HCT116 (cell line): ENCODE measurements around the gene DHRS7. TPM values are rescaled to one million over a fixed set of nuclear protein-coding genes. Genes with fewer than 3 reads are reported as not detected.

Experiments used
- ATAC-seq: fragments of 200-7000 bp; cut with Tn5 transposase; 2 replicates; pipeline ENCODE4 v1.9.1; 2020; ENCODE audit warnings: mild to moderate bottlenecking, moderate library complexity
- BruUV-seq: library from RNA; stranded (reverse); fragments of 400-500 nt; replicated peaks from 2 replicates; lab custom pipeline; 2021; lab: Mats Ljungman, UMichigan
- CTCF ChIA-PET: fragments of 300-600 bp; sonication (Branson Sonifier 250); formaldehyde crosslinking; loops from one replicate; lab custom pipeline; 2021; ENCODE audit warnings: antibody characterized with exemption; lab: Charles Lee
- POLR2A ChIA-PET: fragments of 300-600, 350-600 bp; sonication (Branson Sonifier 250); formaldehyde crosslinking; loops from one replicate; lab custom pipeline; 2021; ENCODE audit warnings: antibody characterized with exemption; lab: Charles Lee
- RAD21 ChIA-PET, 2 experiments: fragments of 300-600 bp; sonication (Branson Sonifier 250); formaldehyde crosslinking; loops; one replicate each; lab custom pipeline; 2023; ENCODE audit warnings: low total read pairs in 2 of 2; ENCODE audit not compliant: uncharacterized antibody in 2 of 2, unreplicated experiment in 2 of 2, low non-redundant PET in 1 of 2; lab: Charles Lee
- DNase-seq: peaks from one replicate; pipeline ENCODE4 v3.0.0-alpha.2; 2010; ENCODE audit warnings: low read depth, low spot score
- H2AFZ ChIP-seq: fragments of 200-600 bp; shearing (Covaris generic), sonication (generic); 2 replicates; pipeline ENCODE4 v1.6.1; 2017; ENCODE audit warnings: low read depth, mixed run types, mixed read lengths, antibody characterized with exemption, low read length; ENCODE audit not compliant: poor library complexity, severe bottlenecking
- H3K27ac ChIP-seq: 2 replicates; pipeline ENCODE4 v1.5.1; 2012; ENCODE audit warnings: low read depth, low read length
- H3K27me3 ChIP-seq: fragments of 200-600 bp; sonication (generic); 2 replicates; pipeline ENCODE4 v1.6.1; 2016; ENCODE audit warnings: mixed run types, low read length, mixed read lengths; ENCODE audit not compliant: insufficient read depth
- H3K36me3 ChIP-seq, 2 experiments: fragments of 200-500 bp in 1 of 2; fragments of 200-600 bp in 1 of 2; sonication (Bioruptor generic) in 1 of 2; sonication (generic) in 1 of 2; 2 replicates each; pipeline versions ENCODE4 v1.5.1 to v1.6.1; 2014 to 2016; ENCODE audit warnings: low read length in 2 of 2, inconsistent platforms in 1 of 2, mixed read lengths in 1 of 2, mixed run types in 1 of 2; ENCODE audit not compliant: insufficient read depth in 2 of 2, control insufficient read depth in 1 of 2
- H3K4me1 ChIP-seq, 2 experiments: fragments of 200-600 bp in 1 of 2; sonication (generic) in 1 of 2; 2 replicates each; pipeline versions ENCODE4 v1.5.1 to v1.6.1; 2012 to 2017; ENCODE audit warnings: low read length in 2 of 2, inconsistent platforms in 1 of 2, mild to moderate bottlenecking in 1 of 2, mixed read lengths in 1 of 2, mixed run types in 1 of 2, moderate library complexity in 1 of 2; ENCODE audit not compliant: insufficient read depth in 2 of 2, control insufficient read depth in 1 of 2
- H3K4me2 ChIP-seq: fragments of 200-600 bp; sonication (generic); 2 replicates; pipeline ENCODE4 v1.6.1; 2017; ENCODE audit warnings: mixed run types, low read length, mixed read lengths
- H3K4me3 ChIP-seq, 2 experiments: fragments of 200-600 bp in 1 of 2; sonication (generic) in 1 of 2; replicated peaks in 1 of 2; 2 replicates each; pipeline ENCODE4 v1.5.1; 2011 to 2016; ENCODE audit warnings: low read length in 2 of 2, control low read depth in 1 of 2, low read depth in 1 of 2, mild to moderate bottlenecking in 1 of 2, mixed read lengths in 1 of 2, mixed run types in 1 of 2
- H3K79me2 ChIP-seq: fragments of 200-600 bp; sonication (generic); 2 replicates; pipeline ENCODE4 v1.6.1; 2017; ENCODE audit warnings: mild to moderate bottlenecking, mixed run types, low read length, moderate library complexity, mixed read lengths; ENCODE audit not compliant: insufficient read depth
- H3K9ac ChIP-seq: fragments of 200-600 bp; sonication (generic); 2 replicates; pipeline ENCODE4 v1.6.1; 2016; ENCODE audit warnings: low read length, mixed read lengths
- H3K9me2 ChIP-seq: fragments of 200-600 bp; sonication (generic), shearing (Covaris generic); 2 replicates; pipeline ENCODE4 v1.6.1; 2017; ENCODE audit warnings: mixed run types, mild to moderate bottlenecking, moderate library complexity; ENCODE audit not compliant: insufficient read depth
- H3K9me3 ChIP-seq, 2 experiments: fragments of 200-500 bp in 1 of 2; fragments of 200-600 bp in 1 of 2; sonication (Bioruptor generic) in 1 of 2; sonication (generic) in 1 of 2; 2 replicates each; pipeline ENCODE4 v1.6.1; 2014 to 2017; ENCODE audit warnings: low read length in 2 of 2, mixed read lengths in 2 of 2, inconsistent platforms in 1 of 2, low read depth in 1 of 2, mild to moderate bottlenecking in 1 of 2, mixed run types in 1 of 2, moderate library complexity in 1 of 2; ENCODE audit not compliant: control insufficient read depth in 1 of 2, insufficient read depth in 1 of 2
- H4K20me1 ChIP-seq: fragments of 200-600 bp; sonication (generic), shearing (Covaris generic); 2 replicates; pipeline ENCODE4 v1.6.1; 2017; ENCODE audit warnings: mixed run types, mild to moderate bottlenecking, moderate library complexity; ENCODE audit not compliant: insufficient read depth
- CBX3 ChIP-seq: IDR thresholded peaks from 2 replicates; pipeline ENCODE4 v1.6.1; 2012; ENCODE audit warnings: low read depth
- CEBPB ChIP-seq: IDR thresholded peaks from 2 replicates; pipeline ENCODE4 v1.6.1; 2012; ENCODE audit warnings: low read depth
- EZH2 ChIP-seq: fragments of 200-600 bp; sonication (generic); IDR thresholded peaks from 2 replicates; pipeline ENCODE4 v1.6.1; 2017; ENCODE audit warnings: antibody characterized with exemption, mixed run types
- FOSL1 ChIP-seq: IDR thresholded peaks from 2 replicates; pipeline ENCODE4 v1.6.1; 2012; ENCODE audit warnings: low read depth
- JUND ChIP-seq: IDR thresholded peaks from 2 replicates; pipeline ENCODE4 v1.6.1; 2012
- POLR2A ChIP-seq: IDR thresholded peaks from 2 replicates; pipeline ENCODE4 v1.7.0; 2011; ENCODE audit warnings: borderline replicate concordance; ENCODE audit not compliant: insufficient read depth, insufficient read length; ENCODE audit errors: extremely low read depth
- POLR2AphosphoS5 ChIP-seq: IDR thresholded peaks from 2 replicates; pipeline ENCODE4 v1.6.1; 2011; ENCODE audit warnings: mild to moderate bottlenecking, low read depth, low read length, moderate library complexity
- SIN3A ChIP-seq: IDR thresholded peaks from 2 replicates; pipeline ENCODE4 v1.6.1; 2012; ENCODE audit warnings: low read depth
- SP1 ChIP-seq: IDR thresholded peaks from 2 replicates; pipeline ENCODE4 v1.6.1; 2012; ENCODE audit warnings: low read depth
- SRF ChIP-seq: IDR thresholded peaks from 2 replicates; pipeline ENCODE4 v1.6.1; 2012; ENCODE audit warnings: low read depth
- TCF7L2 ChIP-seq: IDR thresholded peaks from 2 replicates; pipeline ENCODE4 v1.7.0; 2011; ENCODE audit warnings: borderline replicate concordance, inconsistent platforms; ENCODE audit not compliant: insufficient read depth, insufficient read length; ENCODE audit errors: extremely low read depth
- YY1 ChIP-seq: IDR thresholded peaks from 2 replicates; pipeline ENCODE4 v1.6.1; 2011; ENCODE audit warnings: low read length, low read depth, moderate library complexity, mild to moderate bottlenecking; ENCODE audit not compliant: insufficient replicate concordance; ENCODE audit errors: extremely low read depth
- intact Hi-C: fragments of 100-400 bp; cut with micrococcal nuclease; formaldehyde crosslinking; loops from 2 replicates; pipeline ENCODE4 v1.10.0; 2022
- total RNA-seq: library from RNA; stranded (reverse); gene quantifications from one replicate; pipeline ENCODE4 v1.2.1, GENCODE V29; 2021; ENCODE audit not compliant: unreplicated experiment
- TF ChIP-seq, protein P1 (sequence below): IDR thresholded peaks from 2 replicates; pipeline ENCODE4 v1.6.1; 2012
- TF ChIP-seq, protein P2 (sequence below): IDR thresholded peaks from 2 replicates; pipeline ENCODE4 v1.6.1; 2012; ENCODE audit warnings: low read depth
- TF ChIP-seq, protein P3 (sequence below), 3 experiments: fragments of 200-600 bp in 1 of 3; sonication (generic) in 1 of 3; IDR thresholded peaks in 2 of 3; conservative IDR thresholded peaks in 1 of 3; 2 replicates each; pipeline ENCODE4 v1.5.1; 2012 to 2017; ENCODE audit warnings: low read depth in 2 of 3, low read length in 2 of 3, antibody characterized with exemption in 1 of 3, borderline replicate concordance in 1 of 3, control low read depth in 1 of 3, mild to moderate bottlenecking in 1 of 3, mixed read lengths in 1 of 3, mixed run types in 1 of 3, moderate library complexity in 1 of 3; ENCODE audit not compliant: insufficient read depth in 1 of 3

Gene DHRS7
- total RNA-seq, 1 experiment from 2014 or later, result 43.8 TPM

DNA sequence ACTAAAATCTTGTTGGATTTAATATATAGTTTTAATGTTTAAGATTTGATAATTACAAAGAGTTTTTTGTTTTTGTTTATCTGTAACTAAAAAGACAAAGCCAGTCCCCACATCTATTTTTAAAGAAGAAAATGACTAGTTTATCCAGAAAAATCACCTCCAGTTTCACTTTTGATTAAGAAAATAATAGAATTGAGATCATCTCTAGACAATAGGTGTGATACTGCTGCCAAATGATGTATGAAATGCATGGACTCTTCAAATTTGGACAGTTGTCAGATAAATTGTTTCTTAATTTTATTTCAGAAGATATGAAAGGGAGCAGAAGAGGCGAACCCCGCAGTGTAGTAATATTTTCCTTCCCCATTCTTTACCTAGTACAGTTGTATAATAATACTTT lies 53.5 kb downstream of the DHRS7 start (continued):
- TF ChIP-seq TCF7L2 (no peak), EZH2 (no peak), SIN3A (no peak), CBX3 (no peak), POLR2A (no peak), SRF (no peak)
- TF ChIP-seq, protein P1, sequence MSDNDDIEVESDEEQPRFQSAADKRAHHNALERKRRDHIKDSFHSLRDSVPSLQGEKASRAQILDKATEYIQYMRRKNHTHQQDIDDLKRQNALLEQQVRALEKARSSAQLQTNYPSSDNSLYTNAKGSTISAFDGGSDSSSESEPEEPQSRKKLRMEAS, result no peak

DNA sequence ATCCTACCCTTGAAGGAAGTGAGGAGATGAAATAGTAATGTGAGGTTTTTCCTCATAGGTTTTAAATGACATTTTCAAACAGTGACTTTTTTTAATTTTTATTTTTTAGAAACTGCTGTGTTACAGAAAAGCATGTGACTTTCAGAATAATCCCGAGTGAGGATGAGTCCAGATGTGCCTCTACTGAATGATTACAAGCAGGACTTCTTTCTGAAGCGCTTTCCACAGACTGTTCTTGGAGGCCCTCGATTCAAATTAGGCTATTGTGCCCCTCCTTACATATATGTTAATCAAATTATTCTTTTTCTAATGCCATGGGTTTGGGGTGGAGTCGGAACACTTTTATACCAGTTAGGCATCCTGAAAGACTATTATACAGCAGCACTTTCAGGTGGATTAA lies 57.7 kb downstream of the DHRS7 start:
- Histone ChIP-seq H3K4me1 (no peaks in the 10 kb centered on the region), H3K4me3 (no peak overlapping the region), H3K27me3 (no peaks in the 10 kb centered on the region), H3K9ac (no peak overlapping the region), H4K20me1 (no peaks in the 10 kb centered on the region; the same call in 1 of the 2 replicates), H3K36me3 (no peaks in the 10 kb centered on the region; a peak in 1 of 4 replicates), H3K79me2 (peaks cover 92% of the 10 kb centered on the region), H3K9me2 (no peaks in the 10 kb centered on the region), H2AFZ (no peak overlapping the region), H3K4me2 (no peak overlapping the region), H3K27ac (no peak overlapping the region), H3K9me3 (no peaks in the 10 kb centered on the region)
- ATAC-seq (no peak), DNase-seq (no peak)
- CTCF ChIA-PET, result no interaction called here
- POLR2A ChIA-PET, result no interaction called here
- RAD21 ChIA-PET, result no interaction called here
- BruUV-seq, result no TSS peak
- no peak for TF ChIP-seq JUND
- TF ChIP-seq POLR2AphosphoS5, result no peak
- no peak for TF ChIP-seq FOSL1
- TF ChIP-seq, protein P2, sequence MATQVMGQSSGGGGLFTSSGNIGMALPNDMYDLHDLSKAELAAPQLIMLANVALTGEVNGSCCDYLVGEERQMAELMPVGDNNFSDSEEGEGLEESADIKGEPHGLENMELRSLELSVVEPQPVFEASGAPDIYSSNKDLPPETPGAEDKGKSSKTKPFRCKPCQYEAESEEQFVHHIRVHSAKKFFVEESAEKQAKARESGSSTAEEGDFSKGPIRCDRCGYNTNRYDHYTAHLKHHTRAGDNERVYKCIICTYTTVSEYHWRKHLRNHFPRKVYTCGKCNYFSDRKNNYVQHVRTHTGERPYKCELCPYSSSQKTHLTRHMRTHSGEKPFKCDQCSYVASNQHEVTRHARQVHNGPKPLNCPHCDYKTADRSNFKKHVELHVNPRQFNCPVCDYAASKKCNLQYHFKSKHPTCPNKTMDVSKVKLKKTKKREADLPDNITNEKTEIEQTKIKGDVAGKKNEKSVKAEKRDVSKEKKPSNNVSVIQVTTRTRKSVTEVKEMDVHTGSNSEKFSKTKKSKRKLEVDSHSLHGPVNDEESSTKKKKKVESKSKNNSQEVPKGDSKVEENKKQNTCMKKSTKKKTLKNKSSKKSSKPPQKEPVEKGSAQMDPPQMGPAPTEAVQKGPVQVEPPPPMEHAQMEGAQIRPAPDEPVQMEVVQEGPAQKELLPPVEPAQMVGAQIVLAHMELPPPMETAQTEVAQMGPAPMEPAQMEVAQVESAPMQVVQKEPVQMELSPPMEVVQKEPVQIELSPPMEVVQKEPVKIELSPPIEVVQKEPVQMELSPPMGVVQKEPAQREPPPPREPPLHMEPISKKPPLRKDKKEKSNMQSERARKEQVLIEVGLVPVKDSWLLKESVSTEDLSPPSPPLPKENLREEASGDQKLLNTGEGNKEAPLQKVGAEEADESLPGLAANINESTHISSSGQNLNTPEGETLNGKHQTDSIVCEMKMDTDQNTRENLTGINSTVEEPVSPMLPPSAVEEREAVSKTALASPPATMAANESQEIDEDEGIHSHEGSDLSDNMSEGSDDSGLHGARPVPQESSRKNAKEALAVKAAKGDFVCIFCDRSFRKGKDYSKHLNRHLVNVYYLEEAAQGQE, result no peak
- no peak for TF ChIP-seq CEBPB
- no peak for TF ChIP-seq TCF7L2
- TF ChIP-seq YY1, result no peak
- TF ChIP-seq, protein P3, sequence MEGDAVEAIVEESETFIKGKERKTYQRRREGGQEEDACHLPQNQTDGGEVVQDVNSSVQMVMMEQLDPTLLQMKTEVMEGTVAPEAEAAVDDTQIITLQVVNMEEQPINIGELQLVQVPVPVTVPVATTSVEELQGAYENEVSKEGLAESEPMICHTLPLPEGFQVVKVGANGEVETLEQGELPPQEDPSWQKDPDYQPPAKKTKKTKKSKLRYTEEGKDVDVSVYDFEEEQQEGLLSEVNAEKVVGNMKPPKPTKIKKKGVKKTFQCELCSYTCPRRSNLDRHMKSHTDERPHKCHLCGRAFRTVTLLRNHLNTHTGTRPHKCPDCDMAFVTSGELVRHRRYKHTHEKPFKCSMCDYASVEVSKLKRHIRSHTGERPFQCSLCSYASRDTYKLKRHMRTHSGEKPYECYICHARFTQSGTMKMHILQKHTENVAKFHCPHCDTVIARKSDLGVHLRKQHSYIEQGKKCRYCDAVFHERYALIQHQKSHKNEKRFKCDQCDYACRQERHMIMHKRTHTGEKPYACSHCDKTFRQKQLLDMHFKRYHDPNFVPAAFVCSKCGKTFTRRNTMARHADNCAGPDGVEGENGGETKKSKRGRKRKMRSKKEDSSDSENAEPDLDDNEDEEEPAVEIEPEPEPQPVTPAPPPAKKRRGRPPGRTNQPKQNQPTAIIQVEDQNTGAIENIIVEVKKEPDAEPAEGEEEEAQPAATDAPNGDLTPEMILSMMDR (IDR thresholded peaks at IDR 0.05 in 2 of 3, conservative IDR thresholded peaks at IDR 0.05 in 1 of 3; ENCODE audit: borderline replicate concordance in 1 of 3, insufficient read depth in 1 of 3, low read depth in 2 of 3, low read length in 2 of 3), result no peak
- TF ChIP-seq SIN3A, result no peak
- no peak for TF ChIP-seq SP1
- intact Hi-C loops, result no loop called here
